Liver (tissue), 9 donors: Measurements from ENCODE around the gene RASAL2. TPM values are rescaled to one million over a fixed set of nuclear protein-coding genes. Genes with fewer than 3 reads are reported as not detected.

Experiments used
- DNase-seq: peaks from one replicate; pipeline ENCODE4 v3.0.0-alpha.2; 2017; ENCODE audit warnings: low spot score
- H3K27ac ChIP-seq, 2 donors: one replicate each; pipeline ENCODE4 v1.7.0; 2013; ENCODE audit warnings: inconsistent platforms in 2 of 2, low read length in 2 of 2, control low read depth in 1 of 2, low read depth in 1 of 2, mild to moderate bottlenecking in 1 of 2
- H3K27me3 ChIP-seq, 4 donors: one replicate each; pipeline versions ENCODE4 v1.6.1 to v1.7.0; 2013; ENCODE audit warnings: low read length in 3 of 4, inconsistent platforms in 1 of 4, mild to moderate bottlenecking in 1 of 4, moderate library complexity in 1 of 4; ENCODE audit not compliant: control insufficient read depth in 4 of 4, insufficient read depth in 4 of 4
- H3K36me3 ChIP-seq, 4 donors: one replicate each; pipeline versions ENCODE4 v1.6.1 to v1.7.0; 2013; ENCODE audit warnings: low read length in 3 of 4, mild to moderate bottlenecking in 3 of 4, low read depth in 1 of 4, moderate library complexity in 1 of 4; ENCODE audit not compliant: control insufficient read depth in 4 of 4, insufficient read depth in 3 of 4
- H3K4me1 ChIP-seq, 4 donors: one replicate each; pipeline versions ENCODE4 v1.6.1 to v1.7.0; 2013; ENCODE audit warnings: low read length in 3 of 4, mild to moderate bottlenecking in 3 of 4, moderate library complexity in 1 of 4; ENCODE audit not compliant: control insufficient read depth in 4 of 4, insufficient read depth in 4 of 4
- H3K4me3 ChIP-seq, 3 donors: one replicate each; pipeline versions ENCODE4 v1.6.1 to v1.7.0; 2013; ENCODE audit warnings: low read length in 3 of 3, control low read depth in 1 of 3, low read depth in 1 of 3, mild to moderate bottlenecking in 1 of 3
- H3K9ac ChIP-seq, 2 donors: one replicate each; pipeline ENCODE4 v1.7.0; 2013; ENCODE audit warnings: low read length in 2 of 2, mild to moderate bottlenecking in 2 of 2, moderate library complexity in 2 of 2, control low read depth in 1 of 2, low read depth in 1 of 2
- H3K9me3 ChIP-seq, 4 donors: one replicate each; pipeline versions ENCODE4 v1.6.1 to v1.7.0; 2013; ENCODE audit warnings: low read length in 3 of 4; ENCODE audit not compliant: control insufficient read depth in 4 of 4
- FOXA2 ChIP-seq: IDR thresholded peaks from 2 replicates; pipeline ENCODE4 v1.6.1; 2016; ENCODE audit warnings: antibody characterized with exemption
- GABPA ChIP-seq, 2 donors: IDR thresholded peaks in 1 of 2; conservative IDR thresholded peaks in 1 of 2; 2 replicates each; pipeline ENCODE4 v1.6.1; 2016; ENCODE audit warnings: antibody characterized with exemption in 2 of 2, mild to moderate bottlenecking in 1 of 2, moderate library complexity in 1 of 2
- JUND ChIP-seq, 2 donors: IDR thresholded peaks; 2 replicates each; pipeline ENCODE4 v1.6.1; 2016; ENCODE audit warnings: antibody characterized with exemption in 2 of 2
- NR2F2 ChIP-seq: IDR thresholded peaks from 2 replicates; pipeline ENCODE4 v1.6.1; 2016; ENCODE audit warnings: antibody characterized with exemption
- RAD21 ChIP-seq, 2 donors: IDR thresholded peaks; 2 replicates each; pipeline ENCODE4 v1.6.1; 2016; ENCODE audit warnings: antibody characterized with exemption in 2 of 2, mild to moderate bottlenecking in 2 of 2
- REST ChIP-seq: IDR thresholded peaks from 2 replicates; pipeline ENCODE4 v1.6.1; 2016; ENCODE audit warnings: antibody characterized with exemption, mild to moderate bottlenecking
- SP1 ChIP-seq: IDR thresholded peaks from 2 replicates; pipeline ENCODE4 v1.6.1; 2018; ENCODE audit warnings: antibody characterized with exemption, mild to moderate bottlenecking
- TAF1 ChIP-seq: conservative IDR thresholded peaks from 2 replicates; pipeline ENCODE4 v1.6.1; 2016; ENCODE audit warnings: antibody characterized with exemption, mild to moderate bottlenecking
- YY1 ChIP-seq: IDR thresholded peaks from 2 replicates; pipeline ENCODE4 v1.6.1; 2016; ENCODE audit warnings: antibody characterized with exemption, mild to moderate bottlenecking
- polyA plus RNA-seq, 2 donors: library from polyadenylated mRNA; stranded (reverse) in 1 of 2; unstranded in 1 of 2; fragments of 200-250 nt in 1 of 2; fragments of >200 nt in 1 of 2; fragmentation: Nextera tagmentation in 1 of 2; extraction: Ambion mirVana in 1 of 2; gene quantifications; one replicate each; pipeline versions ENCODE4 v1.2.1 to v1.2.3, GENCODE V29; 2013 to 2015
- total RNA-seq, 2 donors: library from RNA; depleted of rRNA; stranded (reverse); fragments of >200 nt; gene quantifications; one replicate each; pipeline ENCODE4 v1.2.3, GENCODE V29; 2014
- TF ChIP-seq, protein P1 (sequence below): IDR thresholded peaks from 2 replicates; pipeline ENCODE4 v1.6.1; 2016; ENCODE audit warnings: antibody characterized with exemption
- TF ChIP-seq, protein P2 (sequence below): IDR thresholded peaks from 2 replicates; pipeline ENCODE4 v1.6.1; 2016; ENCODE audit warnings: antibody characterized with exemption
- TF ChIP-seq, protein P3 (sequence below): fragments of 150-350 bp; IDR thresholded peaks from 2 replicates; pipeline ENCODE4 v1.5.1; 2017; ENCODE audit warnings: improper control_type of control experiment, low read depth, low read length; ENCODE audit not compliant: missing input control
- TF ChIP-seq, protein P4 (sequence below): IDR thresholded peaks from 2 replicates; pipeline ENCODE4 v1.6.1; 2016; ENCODE audit warnings: antibody characterized with exemption
- donor health status: healthy.
- donor health status: healthy.
- donor health status: healthy.
- donor health status: healthy.
- donor health status: healthy.

RASAL2 gene
- total and polyA plus RNA-seq, 4 donors: 1.8 to 8.1 (median 4.1) TPM

- H3K27me3 ChIP-seq: no peaks in the 10 kb centered on the region
- no peak for DNase-seq
- no peak overlapping the region for H3K9ac ChIP-seq
Observed at GRCh38 chr1:178254433-178254832, 160.5 kb downstream of the RASAL2 start.

More at GRCh38 chr1:178254433-178254832, 160.5 kb downstream of the RASAL2 start:
- no peak overlapping the region for H3K4me3 ChIP-seq
- no peak for TF ChIP-seq YY1
- no peak for TF ChIP-seq TAF1
- TF ChIP-seq FOXA2: no peak
- TF ChIP-seq, protein P1, sequence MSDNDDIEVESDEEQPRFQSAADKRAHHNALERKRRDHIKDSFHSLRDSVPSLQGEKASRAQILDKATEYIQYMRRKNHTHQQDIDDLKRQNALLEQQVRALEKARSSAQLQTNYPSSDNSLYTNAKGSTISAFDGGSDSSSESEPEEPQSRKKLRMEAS: no peak
- no peak for TF ChIP-seq REST
- TF ChIP-seq RAD21 (IDR thresholded peaks at IDR 0.05): no peak
- TF ChIP-seq, protein P2, sequence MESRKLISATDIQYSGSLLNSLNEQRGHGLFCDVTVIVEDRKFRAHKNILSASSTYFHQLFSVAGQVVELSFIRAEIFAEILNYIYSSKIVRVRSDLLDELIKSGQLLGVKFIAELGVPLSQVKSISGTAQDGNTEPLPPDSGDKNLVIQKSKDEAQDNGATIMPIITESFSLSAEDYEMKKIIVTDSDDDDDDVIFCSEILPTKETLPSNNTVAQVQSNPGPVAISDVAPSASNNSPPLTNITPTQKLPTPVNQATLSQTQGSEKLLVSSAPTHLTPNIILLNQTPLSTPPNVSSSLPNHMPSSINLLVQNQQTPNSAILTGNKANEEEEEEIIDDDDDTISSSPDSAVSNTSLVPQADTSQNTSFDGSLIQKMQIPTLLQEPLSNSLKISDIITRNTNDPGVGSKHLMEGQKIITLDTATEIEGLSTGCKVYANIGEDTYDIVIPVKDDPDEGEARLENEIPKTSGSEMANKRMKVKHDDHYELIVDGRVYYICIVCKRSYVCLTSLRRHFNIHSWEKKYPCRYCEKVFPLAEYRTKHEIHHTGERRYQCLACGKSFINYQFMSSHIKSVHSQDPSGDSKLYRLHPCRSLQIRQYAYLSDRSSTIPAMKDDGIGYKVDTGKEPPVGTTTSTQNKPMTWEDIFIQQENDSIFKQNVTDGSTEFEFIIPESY: no peak
- no peak for TF ChIP-seq JUND (IDR thresholded peaks at IDR 0.05)
- TF ChIP-seq, protein P3, sequence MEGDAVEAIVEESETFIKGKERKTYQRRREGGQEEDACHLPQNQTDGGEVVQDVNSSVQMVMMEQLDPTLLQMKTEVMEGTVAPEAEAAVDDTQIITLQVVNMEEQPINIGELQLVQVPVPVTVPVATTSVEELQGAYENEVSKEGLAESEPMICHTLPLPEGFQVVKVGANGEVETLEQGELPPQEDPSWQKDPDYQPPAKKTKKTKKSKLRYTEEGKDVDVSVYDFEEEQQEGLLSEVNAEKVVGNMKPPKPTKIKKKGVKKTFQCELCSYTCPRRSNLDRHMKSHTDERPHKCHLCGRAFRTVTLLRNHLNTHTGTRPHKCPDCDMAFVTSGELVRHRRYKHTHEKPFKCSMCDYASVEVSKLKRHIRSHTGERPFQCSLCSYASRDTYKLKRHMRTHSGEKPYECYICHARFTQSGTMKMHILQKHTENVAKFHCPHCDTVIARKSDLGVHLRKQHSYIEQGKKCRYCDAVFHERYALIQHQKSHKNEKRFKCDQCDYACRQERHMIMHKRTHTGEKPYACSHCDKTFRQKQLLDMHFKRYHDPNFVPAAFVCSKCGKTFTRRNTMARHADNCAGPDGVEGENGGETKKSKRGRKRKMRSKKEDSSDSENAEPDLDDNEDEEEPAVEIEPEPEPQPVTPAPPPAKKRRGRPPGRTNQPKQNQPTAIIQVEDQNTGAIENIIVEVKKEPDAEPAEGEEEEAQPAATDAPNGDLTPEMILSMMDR: no peak
- no peak for TF ChIP-seq NR2F2
- TF ChIP-seq, protein P4, sequence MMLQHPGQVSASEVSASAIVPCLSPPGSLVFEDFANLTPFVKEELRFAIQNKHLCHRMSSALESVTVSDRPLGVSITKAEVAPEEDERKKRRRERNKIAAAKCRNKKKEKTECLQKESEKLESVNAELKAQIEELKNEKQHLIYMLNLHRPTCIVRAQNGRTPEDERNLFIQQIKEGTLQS: no peak
- no peak for TF ChIP-seq GABPA (IDR thresholded peaks at IDR 0.05 in 1 of 2, conservative IDR thresholded peaks at IDR 0.05 in 1 of 2)
- no peak for TF ChIP-seq SP1
- H3K27ac ChIP-seq: no peak overlapping the region
- no peaks in the 10 kb centered on the region for H3K36me3 ChIP-seq
- peaks cover 0 to 11% (median 0%) of the 10 kb centered on the region in 4 donors for H3K9me3 ChIP-seq
- H3K4me1 ChIP-seq: no peaks in the 10 kb centered on the region
